Fibroblast of mammary gland (primary cell): ENCODE data around the gene NCAM1.
"Not testable (repeated sequence)": the region's sequence is repeated elsewhere in the genome, so short reads cannot be mapped to it uniquely, and the experiment has no call there.

Experiments
- DNase-seq: peaks from one replicate; pipeline ENCODE4 v3.0.0-alpha.2; 2010; ENCODE audit warnings: low read depth
- H3K4me3 ChIP-seq: 2 replicates; pipeline ENCODE4 v1.5.1; 2011; ENCODE audit warnings: low read depth, mild to moderate bottlenecking, low read length, moderate library complexity; ENCODE audit not compliant: control insufficient read depth
- CTCF ChIP-seq: conservative IDR thresholded peaks from 2 replicates; pipeline ENCODE4 v1.5.1; 2011; ENCODE audit warnings: low read depth, low read length, inconsistent platforms; ENCODE audit not compliant: control insufficient read depth, insufficient read depth

NCAM1 gene

GRCh38 chr11:113034576-113034975, 73.4 kb downstream of the NCAM1 start:
- DNase-seq = no peak
- no peak for TF ChIP-seq CTCF
- H3K4me3 ChIP-seq = no peak overlapping the region

- no peak for DNase-seq
- no peak for TF ChIP-seq CTCF
- H3K4me3 ChIP-seq = no peak overlapping the region
Measured at GRCh38 chr11:113035708-113036107, 74.5 kb downstream of the NCAM1 start.

- H3K4me3 ChIP-seq = no peak overlapping the region
- no peak for DNase-seq
- TF ChIP-seq CTCF = no peak
Measured at GRCh38 chr11:113043698-113044097, 82.5 kb downstream of the NCAM1 start.

- TF ChIP-seq CTCF = no peak
- no peak for DNase-seq
Measured at GRCh38 chr11:113045146-113045545, 83.9 kb downstream of the NCAM1 start.

GRCh38 chr11:113046866-113047265, 85.6 kb downstream of the NCAM1 start:
- no peak for DNase-seq
- TF ChIP-seq CTCF = no peak
- no peak overlapping the region for H3K4me3 ChIP-seq

More at GRCh38 chr11:113045146-113045545, 83.9 kb downstream of the NCAM1 start:
- H3K4me3 ChIP-seq = no peak overlapping the region

GRCh38 chr11:113048820-113049768, 87.9 kb downstream of the NCAM1 start:
- TF ChIP-seq CTCF = no peak
- no peak overlapping the region for H3K4me3 ChIP-seq
- DNase-seq = peak; percentile 65

GRCh38 chr11:113053042-113053441, 91.8 kb downstream of the NCAM1 start:
- not testable (repeated sequence) for DNase-seq, H3K4me3 ChIP-seq
